Left cardiac atrium (tissue), 4 donors: Measurements from ENCODE around the gene CDH13. TPM values are rescaled to one million over a fixed set of nuclear protein-coding genes. Genes with fewer than 3 reads are reported as not detected.

ENCODE experiments used
- ATAC-seq, 2 donors: fragments of 200-7000 bp; cut with Tn5 transposase; one replicate each; pipeline ENCODE4 v1.9.1; 2020; ENCODE audit warnings: mild to moderate bottlenecking in 2 of 2, moderate library complexity in 2 of 2
- DNase-seq: peaks from one replicate; pipeline ENCODE4 v3.0.0-alpha.2; 2020
- intact Hi-C, 2 donors: fragments of 100-400 bp; cut with DNase I; formaldehyde crosslinking; loops; one replicate each; pipeline versions ENCODE4 v1.14.1 to v1.15.1; 2022 to 2023
- total RNA-seq, 2 donors: library from RNA; stranded (reverse); fragmentation: NEBNext Ultra II Directional; extraction: Animal tissue kit (Norgen Biotek cat#: 25700); gene quantifications; one replicate each; pipeline ENCODE4 v1.2.1, GENCODE V29; 2021
- donor health status: DM: no; HTN: yes; CAD: no.
- donor health status: DM: no; HTN: yes; CAD: no; lungs with severe emphysema.
- donor health status: DM: yes; HTN: yes; CAD: no.
- donor health status: Dilated cardiomyopathy.

CDH13 gene
- total RNA-seq, 2 donors from 2014 or later: 68.6 to 100 TPM

GRCh38 chr16:83350481-83350880, 723.7 kb downstream of the CDH13 start:
- no peak for DNase-seq
- intact Hi-C loops: loop anchor here in 1 of 2 donors (10.0 kb wide), 1 partner anchor 126 kb away; no protein-coding TSS in a partner anchor
- ATAC-seq: no peak

DNA sequence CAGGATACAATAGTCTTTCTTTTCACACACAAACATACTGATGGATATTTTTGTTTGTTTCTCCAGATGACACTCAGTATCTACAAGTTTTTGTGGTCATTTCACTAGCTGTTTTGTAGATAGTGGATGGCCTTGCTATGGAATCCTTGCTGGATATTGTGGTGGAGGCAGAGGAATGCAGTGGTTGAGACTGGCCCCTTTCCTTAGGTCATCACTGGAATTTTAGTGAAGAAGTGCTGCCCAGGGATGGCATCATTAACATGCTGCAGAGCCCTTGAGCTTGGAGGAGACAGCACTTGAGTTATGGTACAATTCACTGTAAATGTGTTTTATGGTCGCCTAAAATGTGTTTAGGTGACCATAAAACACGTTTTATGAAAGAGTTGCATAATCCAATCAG, 725.1 kb downstream of the CDH13 start:
- ATAC-seq (no peak), DNase-seq (no peak)
- intact Hi-C loops: loop anchor here in 1 of 2 donors (10.0 kb wide), 1 partner anchor 127 kb away; no protein-coding TSS in a partner anchor

DNA sequence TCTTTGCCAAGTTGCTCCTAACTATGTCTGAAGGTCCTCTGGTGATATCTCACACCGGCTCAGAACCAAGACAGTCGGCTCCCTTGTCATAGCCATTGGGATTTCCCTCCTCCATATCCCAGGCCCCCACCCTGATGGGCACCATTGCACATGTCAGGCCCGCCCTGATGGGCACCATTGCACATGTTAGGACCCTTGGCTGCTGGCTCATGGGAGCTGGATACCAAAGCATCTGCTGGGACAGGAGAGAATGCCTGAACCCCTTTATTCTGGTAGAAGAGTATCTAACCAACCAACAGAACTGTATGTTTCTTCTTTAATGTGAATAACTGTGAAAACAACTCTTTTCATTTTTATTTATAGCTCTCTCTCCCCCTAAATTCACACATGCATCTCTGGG, 726.5 kb downstream of the CDH13 start:
- ATAC-seq (no peak), DNase-seq (no peak)
- intact Hi-C loops: loop anchor here in 1 of 2 donors (10.0 kb wide), 1 partner anchor 128 kb away; no protein-coding TSS in a partner anchor

GRCh38 chr16:83354015-83354414, 727.2 kb downstream of the CDH13 start:
- intact Hi-C loops: loop anchor here in 1 of 2 donors (10.0 kb wide), 1 partner anchor 129 kb away; no protein-coding TSS in a partner anchor
- peak; percentile 29 for DNase-seq
- ATAC-seq: peak; percentile 70 to 73

DNA sequence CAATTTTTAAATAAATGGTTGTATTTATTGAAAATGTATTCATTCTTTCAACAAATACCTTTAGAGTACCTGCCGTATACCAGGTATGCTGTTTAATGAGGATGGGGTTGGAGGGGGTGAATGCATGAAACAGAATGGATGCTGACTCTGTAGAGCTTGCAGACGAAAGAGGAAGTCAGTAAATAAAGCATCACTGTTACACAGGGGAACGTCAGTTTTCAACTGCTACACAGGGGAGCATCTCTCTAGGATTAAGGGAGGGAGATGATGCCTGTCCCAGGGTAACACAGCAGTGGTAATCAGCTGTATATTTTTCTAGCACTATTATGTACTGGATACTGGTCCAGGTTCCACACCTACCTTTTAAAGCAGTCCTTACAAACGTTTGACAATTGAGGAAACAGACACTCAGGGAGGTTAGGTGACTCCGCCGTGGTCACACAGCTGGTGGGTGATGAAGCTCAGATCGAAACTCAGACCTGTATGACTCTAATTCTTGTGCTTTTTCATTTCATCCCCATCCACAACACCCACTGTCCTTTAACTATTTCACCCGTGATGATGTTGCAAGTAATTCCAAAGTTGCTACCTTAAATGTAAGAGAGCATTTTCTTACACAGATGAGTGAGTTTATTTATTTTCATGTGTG, 728.9 kb downstream of the CDH13 start:
- DNase-seq (no peak), ATAC-seq (no peak)
- intact Hi-C loops: loop anchor here in 1 of 2 donors (2.0 to 10.0 kb wide), 3 partner anchors 131 to 243 kb away; no protein-coding TSS in a partner anchor

DNA sequence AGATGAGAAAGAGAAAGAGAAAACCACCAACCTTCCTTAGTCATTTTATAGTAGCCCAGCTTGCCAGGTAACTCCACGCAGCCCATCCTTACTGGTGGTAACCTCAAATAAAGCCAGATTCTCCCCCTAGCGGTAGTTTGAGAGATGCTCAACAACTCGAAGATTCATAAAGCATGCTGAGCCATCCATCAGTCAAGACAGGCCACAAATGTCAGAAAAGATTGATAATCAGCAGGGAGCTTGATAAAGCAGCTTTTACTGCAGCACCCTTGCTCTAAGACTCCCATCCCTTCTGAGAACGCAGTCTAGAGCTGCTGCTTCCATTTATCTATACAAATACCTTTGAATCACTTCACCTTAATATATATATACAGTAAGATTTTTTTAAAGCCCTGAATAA, 729.5 kb downstream of the CDH13 start:
- intact Hi-C loops: loop anchor here in 1 of 2 donors (2.0 to 10.0 kb wide), 3 partner anchors 131 to 244 kb away; no protein-coding TSS in a partner anchor
- DNase-seq (peak; percentile 24), ATAC-seq (peak; percentile 72)

- intact Hi-C loops: loop anchor here in 1 of 2 donors (2.0 to 10.0 kb wide), 3 partner anchors 132 to 245 kb away; no protein-coding TSS in a partner anchor
- DNase-seq: no peak
- no peak for ATAC-seq
These were observed 730.2 kb downstream of the CDH13 start for GRCh38 chr16:83356986-83357385.

DNA sequence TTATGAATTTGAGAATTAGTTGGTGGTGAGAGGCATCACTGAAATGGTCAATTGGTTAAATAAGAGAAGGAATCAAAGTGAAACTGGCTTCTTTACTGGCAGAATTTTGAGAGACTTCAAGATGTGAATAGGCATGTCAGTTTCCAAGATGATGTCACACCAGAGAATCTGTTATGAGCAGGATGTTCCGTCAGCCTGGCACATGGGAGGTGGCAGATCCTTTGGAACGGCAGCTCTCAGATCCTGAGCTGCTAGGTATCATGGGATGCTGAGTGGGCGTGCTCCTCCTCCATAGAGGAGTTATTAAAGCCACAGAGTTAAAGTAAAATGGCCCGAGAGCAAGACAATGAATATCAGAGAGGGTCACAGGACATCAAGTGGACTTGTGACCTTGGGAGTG, 736.8 kb downstream of the CDH13 start:
- ATAC-seq (no peak), DNase-seq (no peak)
- intact Hi-C loops: no loop called here

- ATAC-seq: no peak
- DNase-seq: no peak
- intact Hi-C loops: no loop called here
These were observed 738.4 kb downstream of the CDH13 start for GRCh38 chr16:83365166-83365565.

GRCh38 chr16:83366228-83366627, 739.5 kb downstream of the CDH13 start:
- DNase-seq (no peak), ATAC-seq (no peak)
- intact Hi-C loops: no loop called here

- no peak for DNase-seq
- intact Hi-C loops: no loop called here
- no peak for ATAC-seq
These were observed 748.2 kb downstream of the CDH13 start for GRCh38 chr16:83374979-83375378.

GRCh38 chr16:83389751-83390150, 763.0 kb downstream of the CDH13 start:
- ATAC-seq: peak in 1 of 2 donors; percentile 14
- intact Hi-C loops: no loop called here
- DNase-seq: no peak

DNA sequence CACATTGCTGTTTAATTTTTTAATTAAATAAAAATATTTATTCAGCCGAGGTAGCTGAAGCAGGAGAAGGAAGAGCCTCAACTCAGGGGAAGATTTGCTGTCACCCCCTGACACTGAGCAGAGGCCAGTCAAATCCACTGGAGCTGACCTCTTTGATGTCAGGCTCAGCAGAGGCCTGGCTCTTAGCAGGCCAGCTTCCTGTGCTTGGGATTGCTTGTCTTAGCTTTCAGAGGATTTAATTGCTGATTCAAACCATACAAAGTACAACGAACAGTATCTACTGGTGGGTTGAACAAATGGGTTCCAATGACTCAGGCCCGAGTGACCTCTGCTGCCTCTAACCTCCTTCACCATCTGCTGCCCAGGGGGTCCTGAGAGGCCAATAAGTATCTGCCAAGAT, 764.0 kb downstream of the CDH13 start:
- DNase-seq (no peak), ATAC-seq (no peak)
- intact Hi-C loops: no loop called here

- DNase-seq (no peak), ATAC-seq (no peak)
- intact Hi-C loops: no loop called here
These were observed 766.0 kb downstream of the CDH13 start for GRCh38 chr16:83392743-83393142.

GRCh38 chr16:83393196-83393981, 766.6 kb downstream of the CDH13 start:
- ATAC-seq: peak in 1 of 2 donors; percentile 23
- intact Hi-C loops: no loop called here
- no peak for DNase-seq

DNA sequence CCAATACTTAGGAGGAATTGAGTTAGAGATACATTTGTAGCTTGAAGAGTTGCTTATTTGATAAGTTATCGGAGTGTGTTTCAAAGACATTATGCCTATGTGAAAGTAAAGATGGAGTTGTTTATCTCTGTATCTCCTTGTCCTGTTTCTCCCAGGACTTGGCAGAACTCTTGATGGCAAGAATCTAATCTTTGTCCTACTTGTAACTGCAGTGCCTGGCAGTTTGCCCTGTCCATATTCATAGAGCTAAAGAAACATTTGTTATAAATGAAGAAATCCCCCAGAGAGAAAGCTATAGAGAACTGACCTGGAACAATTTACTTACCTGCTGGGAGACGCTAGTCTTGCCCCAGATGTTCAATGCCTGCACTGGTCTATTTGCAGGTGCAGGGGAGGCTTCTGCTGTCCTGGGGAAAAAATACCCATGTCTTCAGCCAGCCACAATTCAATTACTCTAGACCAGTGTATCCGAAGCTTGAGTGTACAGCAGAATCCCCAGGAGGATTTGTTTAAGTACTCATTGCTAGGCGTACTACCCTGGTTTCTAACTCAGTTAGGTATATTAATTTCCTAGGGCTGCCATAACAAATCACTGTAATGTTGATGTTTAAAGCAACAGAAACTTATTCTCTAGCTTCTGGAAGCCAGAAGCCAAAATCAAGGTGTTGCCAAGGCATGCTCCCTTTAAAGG, 771.0 kb downstream of the CDH13 start:
- intact Hi-C loops: no loop called here
- ATAC-seq (no peak), DNase-seq (no peak)

GRCh38 chr16:83400234-83400633, 773.5 kb downstream of the CDH13 start:
- ATAC-seq: no peak

GRCh38 chr16:83402160-83402814, 775.5 kb downstream of the CDH13 start:
- intact Hi-C loops: no loop called here
- DNase-seq (no peak), ATAC-seq (no peak)

More at GRCh38 chr16:83400234-83400633, 773.5 kb downstream of the CDH13 start:
- DNase-seq: no peak
- intact Hi-C loops: no loop called here

- ATAC-seq (no peak), DNase-seq (no peak)
- intact Hi-C loops: no loop called here
These were observed 776.2 kb downstream of the CDH13 start for GRCh38 chr16:83402967-83403366.
